Heart left ventricle (tissue), 16 donors: ENCODE data around the gene SMURF1. TPM values are rescaled to one million over a fixed set of nuclear protein-coding genes. Genes with fewer than 3 reads are reported as not detected.

Source experiments
- ATAC-seq, 4 donors: fragments of 200-7000 bp; cut with Tn5 transposase; one replicate each; pipeline ENCODE4 v1.9.1; 2020 to 2022; ENCODE audit warnings: moderate library complexity in 4 of 4, mild to moderate bottlenecking in 3 of 4, moderate number of reproducible peaks in 1 of 4
- DNase-seq, 5 donors: peaks; one replicate each; pipeline ENCODE4 v3.0.0-alpha.2; 2020
- H3K27ac ChIP-seq, 12 donors: fragments of 200-600 bp; sonication (generic) in 4 of 12; one replicate each; pipeline versions ENCODE4 v1.5.0 to v1.8.0; 2016 to 2022; ENCODE audit warnings: mild to moderate bottlenecking in 2 of 12
- H3K27me3 ChIP-seq, 9 donors: fragments of 200-600 bp; sonication (generic) in 2 of 9; one replicate each; pipeline versions ENCODE4 v1.5.1 to v1.8.0; 2016 to 2022; ENCODE audit warnings: mild to moderate bottlenecking in 3 of 9
- H3K36me3 ChIP-seq, 9 donors: fragments of 200-600 bp; sonication (generic) in 2 of 9; one replicate each; pipeline versions ENCODE4 v1.5.0 to v1.8.0; 2018 to 2022; ENCODE audit warnings: mild to moderate bottlenecking in 2 of 9
- H3K4me1 ChIP-seq, 12 donors: fragments of 200-600 bp; sonication (generic) in 4 of 12; one replicate each; pipeline versions ENCODE4 v1.5.0 to v1.8.0; 2016 to 2022; ENCODE audit warnings: mild to moderate bottlenecking in 3 of 12
- H3K4me3 ChIP-seq, 12 donors: fragments of 200-600 bp; sonication (generic) in 4 of 12; one replicate each; pipeline versions ENCODE4 v1.5.0 to v1.8.0; 2017 to 2022; ENCODE audit warnings: mild to moderate bottlenecking in 9 of 12, moderate library complexity in 4 of 12
- H3K9me3 ChIP-seq, 12 donors: fragments of 200-600 bp; sonication (generic) in 4 of 12; one replicate each; pipeline versions ENCODE4 v1.5.0 to v1.8.0; 2016 to 2022; ENCODE audit warnings: mild to moderate bottlenecking in 1 of 12
- POLR2A ChIP-seq, 2 donors: fragments of 450-650 bp; IDR thresholded peaks; one replicate each; pipeline ENCODE4 v1.6.1; 2017; ENCODE audit warnings: antibody characterized with exemption in 2 of 2, mild to moderate bottlenecking in 2 of 2, moderate library complexity in 2 of 2
- WGBS, 4 donors: extraction: QIAGEN DNeasy Blood & Tissue Kit in 2 of 4; methylation state at CpG; one replicate each; pipeline versions ENCODE4 v1.1.5 to v1.1.7; 2013 to 2018; 5-methylcytosine and 5-hydroxymethylcytosine counted together
- intact Hi-C, 10 donors: fragments of 100-400 bp; cut with DNase I; formaldehyde crosslinking; loops; one replicate each; pipeline versions ENCODE4 v1.11.1 to v1.14.2; 2022
- polyA plus RNA-seq, 2 donors: library from polyadenylated mRNA; stranded (reverse); fragments of 200-250 nt; gene quantifications; one replicate each; pipeline ENCODE4 v1.2.3, GENCODE V29; 2013
- total RNA-seq, 9 donors: library from RNA; depleted of rRNA in 2 of 9; stranded (reverse); fragments of >200 nt in 2 of 9; fragmentation: NEBNext Ultra II Directional in 3 of 9; extraction: Animal tissue kit (Norgen Biotek cat#: 25700) in 3 of 9; gene quantifications; one replicate each; pipeline versions ENCODE4 v1.1.0 to v1.2.4, GENCODE V29; 2016 to 2023
- TF ChIP-seq, protein P1 (sequence below), 12 donors: fragments of 200-600 bp; sonication (generic) in 4 of 12; IDR thresholded peaks; one replicate each; pipeline versions ENCODE4 v1.5.0 to v1.8.0; 2018 to 2022; ENCODE audit warnings: antibody characterized with exemption in 12 of 12, mild to moderate bottlenecking in 5 of 12
- donor health status: ischemic (EF 13 %, LVEDD 7.1; RV severe dilation, severe dysfunction).
- donor health status: healthy with polysubstance abuse.
- donor health status: DM: no; HTN: yes; CAD: no.
- donor health status: DM: no; HTN: no; CAD: no.
- donor health status: ischemic (EF 25% LVEDD 6.9; RV normal size, moderate dysfunction).
- donor health status: ischemic (EF 25% LVEDD 5.7; RV mildly dilated, moderate dysfunction).
- donor health status: healthy.
- donor health status: DM: yes; HTN: yes; CAD: no.
- donor health status: ischemic (EF 35%, LVEDD 5.7; RV mildly dilated, moderate dysfunction).
- donor health status: nonischemic (EF 11% LVEDD 7.7; RV severe dilation, severe dysfunction).
- donor health status: DM: yes; HTN: yes; CAD: no.
- donor health status: PGD.
- donor health status: ischemic (EF 29% LVEDD 5.4; RV normal size, mild dysfunction).
- donor health status: nonischemic (EF 23%, LVEDD 6.1; RV moderate dilation, normal function).

Gene SMURF1
- total and polyA plus RNA-seq, 11 donors, result 3.5 to 15.4 (median 12.4) TPM

DNA sequence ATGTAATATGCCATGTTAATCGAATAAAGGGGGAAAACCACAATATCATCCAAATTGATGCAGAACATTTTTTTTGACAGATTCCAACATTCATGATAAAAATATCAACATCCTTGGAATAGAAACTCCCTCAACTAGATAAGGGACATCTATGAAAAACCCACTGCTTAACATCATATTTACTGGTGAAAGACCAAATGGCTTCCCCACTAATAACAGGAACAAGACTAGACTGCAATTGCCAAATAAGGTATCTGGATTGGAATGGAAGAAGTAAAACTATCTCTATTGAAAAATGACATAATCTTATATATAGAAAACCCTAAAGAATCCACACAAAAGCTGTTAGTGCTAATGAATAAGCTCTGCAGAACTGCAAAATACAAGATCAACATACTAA lies 27.8 kb downstream of the SMURF1 start:
- TF ChIP-seq POLR2A (IDR thresholded peaks at IDR 0.05), result no peak
- TF ChIP-seq, protein P1, sequence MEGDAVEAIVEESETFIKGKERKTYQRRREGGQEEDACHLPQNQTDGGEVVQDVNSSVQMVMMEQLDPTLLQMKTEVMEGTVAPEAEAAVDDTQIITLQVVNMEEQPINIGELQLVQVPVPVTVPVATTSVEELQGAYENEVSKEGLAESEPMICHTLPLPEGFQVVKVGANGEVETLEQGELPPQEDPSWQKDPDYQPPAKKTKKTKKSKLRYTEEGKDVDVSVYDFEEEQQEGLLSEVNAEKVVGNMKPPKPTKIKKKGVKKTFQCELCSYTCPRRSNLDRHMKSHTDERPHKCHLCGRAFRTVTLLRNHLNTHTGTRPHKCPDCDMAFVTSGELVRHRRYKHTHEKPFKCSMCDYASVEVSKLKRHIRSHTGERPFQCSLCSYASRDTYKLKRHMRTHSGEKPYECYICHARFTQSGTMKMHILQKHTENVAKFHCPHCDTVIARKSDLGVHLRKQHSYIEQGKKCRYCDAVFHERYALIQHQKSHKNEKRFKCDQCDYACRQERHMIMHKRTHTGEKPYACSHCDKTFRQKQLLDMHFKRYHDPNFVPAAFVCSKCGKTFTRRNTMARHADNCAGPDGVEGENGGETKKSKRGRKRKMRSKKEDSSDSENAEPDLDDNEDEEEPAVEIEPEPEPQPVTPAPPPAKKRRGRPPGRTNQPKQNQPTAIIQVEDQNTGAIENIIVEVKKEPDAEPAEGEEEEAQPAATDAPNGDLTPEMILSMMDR (IDR thresholded peaks at IDR 0.05), result no peak
- no peak for ATAC-seq
- DNase-seq, result no peak
- Histone ChIP-seq H3K4me3 (no peak overlapping the region), H3K27ac (no peak overlapping the region), H3K4me1 (peaks cover 0 to 56% (median 20%) of the 10 kb centered on the region in 12 donors), H3K9me3 (peaks cover 0 to 31% (median 0%) of the 10 kb centered on the region in 12 donors), H3K36me3 (peaks cover 0 to 7% (median 0%) of the 10 kb centered on the region in 9 donors), H3K27me3 (no peaks in the 10 kb centered on the region)
- WGBS, 4 donors, result 76 to 94% (median 90%) methylated on average over 1 of the region's 1 CpG
- intact Hi-C loops, result no loop called here

DNA sequence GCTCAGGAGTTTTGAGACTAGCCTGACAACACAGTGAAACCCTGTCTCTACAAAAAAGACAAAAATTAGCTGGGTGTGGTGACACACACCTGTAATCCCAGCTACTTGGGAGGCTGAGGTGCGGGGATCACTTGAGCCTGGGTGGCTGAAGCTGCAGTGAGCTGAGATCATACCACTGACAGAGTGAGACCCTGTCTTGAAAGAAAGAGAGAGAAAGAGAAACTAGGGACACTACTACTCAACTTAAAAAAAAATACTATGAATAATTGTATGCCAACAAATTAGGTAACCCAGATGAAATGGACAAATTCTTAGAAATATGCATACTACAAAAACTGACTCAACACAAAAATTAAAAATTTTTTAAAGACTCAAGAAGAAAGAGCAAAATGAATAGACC lies 28.5 kb downstream of the SMURF1 start:
- WGBS, 4 donors, result 88 to 100% (median 96%) methylated on average over 1 of the region's 1 CpG
- Histone ChIP-seq H3K4me3 (no peak overlapping the region), H3K27ac (no peak overlapping the region), H3K4me1 (peaks cover 0 to 52% (median 18%) of the 10 kb centered on the region in 12 donors), H3K36me3 (peaks cover 0 to 7% (median 0%) of the 10 kb centered on the region in 9 donors), H3K27me3 (no peaks in the 10 kb centered on the region), H3K9me3 (peaks cover 0 to 31% (median 0%) of the 10 kb centered on the region in 12 donors)
- ATAC-seq, result no peak
- intact Hi-C loops, result no loop called here
- TF ChIP-seq, protein P1 (IDR thresholded peaks at IDR 0.05), result no peak
- no peak for TF ChIP-seq POLR2A (IDR thresholded peaks at IDR 0.05)
- no peak for DNase-seq

DNA sequence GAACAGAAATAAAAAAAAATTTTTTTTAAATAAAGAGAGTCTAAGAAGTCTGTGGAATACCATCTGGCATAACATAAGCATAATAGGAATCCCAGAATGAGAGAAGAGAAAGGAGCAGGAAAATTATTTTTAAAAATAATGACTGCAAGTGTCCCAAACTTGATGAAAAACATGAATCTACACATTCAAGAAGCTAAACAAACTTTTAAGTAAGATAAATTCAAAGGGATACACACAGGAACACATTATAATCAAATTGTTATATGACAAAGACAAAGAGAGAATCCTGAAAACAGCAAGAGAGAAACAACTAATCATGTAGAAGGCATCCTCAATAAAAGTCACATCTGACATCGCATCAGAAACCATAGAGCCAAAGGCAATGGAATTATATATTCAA lies 30.9 kb downstream of the SMURF1 start:
- WGBS, 4 donors, result 98 to 100% (median 99%) methylated on average over 1 of the region's 1 CpG
- H3K27ac ChIP-seq, result no peak overlapping the region
- no peak for ATAC-seq
- intact Hi-C loops, result no loop called here
- peaks cover 0 to 7% (median 0%) of the 10 kb centered on the region in 9 donors for H3K36me3 ChIP-seq
- TF ChIP-seq, protein P1 (IDR thresholded peaks at IDR 0.05), result no peak
- no peak for TF ChIP-seq POLR2A (IDR thresholded peaks at IDR 0.05)
- no peak for DNase-seq
- H3K9me3 ChIP-seq, result peaks cover 0 to 31% (median 0%) of the 10 kb centered on the region in 12 donors
- peaks cover 0 to 48% (median 22%) of the 10 kb centered on the region in 12 donors for H3K4me1 ChIP-seq
- no peak overlapping the region for H3K4me3 ChIP-seq
- H3K27me3 ChIP-seq, result no peaks in the 10 kb centered on the region

DNA sequence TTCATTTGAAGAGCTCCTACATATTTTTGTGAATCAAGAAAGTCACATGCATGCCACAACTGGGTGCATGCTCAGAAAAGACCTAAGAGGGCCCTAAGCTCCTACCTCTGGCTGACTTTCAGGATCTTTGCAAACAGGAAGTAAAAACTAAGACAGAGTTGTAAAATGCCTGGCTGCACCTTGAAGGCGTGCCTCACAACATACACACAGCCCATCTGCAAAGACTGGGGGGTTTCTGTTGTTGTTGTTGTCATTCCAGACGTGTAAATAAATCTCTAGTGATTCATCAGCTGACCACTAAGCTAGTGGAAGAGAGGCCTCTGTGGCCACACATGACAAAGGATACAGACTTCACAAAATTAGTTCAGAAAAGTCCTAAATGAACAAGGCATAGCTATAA lies 31.8 kb downstream of the SMURF1 start:
- Histone ChIP-seq H3K27me3 (no peaks in the 10 kb centered on the region), H3K9me3 (peaks cover 0 to 29% (median 0%) of the 10 kb centered on the region in 12 donors), H3K4me1 (peaks cover 0 to 51% (median 22%) of the 10 kb centered on the region in 12 donors), H3K4me3 (no peak overlapping the region), H3K36me3 (peaks cover 0 to 7% (median 0%) of the 10 kb centered on the region in 9 donors), H3K27ac (no peak overlapping the region)
- intact Hi-C loops, result no loop called here
- 55 to 71% (median 69%) methylated on average over 2 of the region's 2 CpGs for WGBS, 4 donors
- DNase-seq, result no peak
- ATAC-seq, result no peak
- no peak for TF ChIP-seq POLR2A (IDR thresholded peaks at IDR 0.05)
- TF ChIP-seq, protein P1 (IDR thresholded peaks at IDR 0.05), result no peak
